Measurements from ENCODE around the gene HIP1R. TPM values are rescaled to one million over a fixed set of nuclear protein-coding genes. Genes with fewer than 3 reads are reported as not detected.
"Not testable (repeated sequence)": the region's sequence is repeated elsewhere in the genome, so short reads cannot be mapped to it uniquely, and the experiment has no call there.

The HIP1R gene
- total RNA-seq, 1 experiment from 2014 or later = 64.1 TPM

DNA sequence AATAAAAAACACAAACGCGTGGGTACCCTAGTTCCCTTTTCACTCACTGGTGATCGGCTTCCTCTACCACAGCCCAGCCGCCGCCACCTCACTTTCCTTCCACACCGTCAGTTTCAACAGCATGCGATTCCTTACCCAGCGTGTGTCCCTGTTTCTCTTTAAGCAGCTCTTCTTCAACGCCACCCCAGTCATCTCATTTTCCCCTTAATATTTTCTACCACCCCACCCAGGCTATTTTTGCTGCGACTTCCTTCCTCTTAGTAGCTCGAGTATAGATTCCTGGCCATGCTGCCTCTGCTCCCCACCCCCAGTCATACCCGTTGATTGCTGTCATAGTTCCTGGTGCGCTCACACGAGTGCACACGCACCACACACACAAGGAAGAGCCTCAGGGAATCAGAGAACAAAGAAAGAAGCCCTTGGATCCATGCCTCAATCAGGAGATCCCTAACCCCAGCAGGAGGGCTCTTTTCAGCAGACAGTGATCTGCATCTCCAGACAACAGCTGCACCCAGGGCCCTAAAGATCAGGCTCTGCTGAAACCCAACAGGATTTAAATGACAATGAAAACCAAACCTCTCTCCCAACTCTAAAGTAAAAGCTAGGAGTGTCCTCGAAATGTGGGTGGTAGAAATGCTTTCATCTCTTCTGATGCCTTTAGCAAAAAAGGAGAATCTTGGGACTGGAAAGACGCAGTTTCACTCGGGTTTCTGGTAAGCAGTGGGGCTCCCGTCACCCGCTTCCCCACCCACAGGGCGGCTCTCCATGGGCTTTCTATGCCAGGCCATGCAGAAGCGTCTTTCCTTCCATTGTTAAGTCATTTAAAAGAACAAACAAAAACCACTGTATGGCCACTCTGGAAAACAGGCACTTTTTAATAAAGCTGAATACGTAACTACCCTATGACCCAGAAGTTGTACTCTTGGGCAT is 36.9 kb downstream of the HIP1R start:
- DNase-seq (ENCODE audit: extremely low read depth, low read depth) = no peak

DNA sequence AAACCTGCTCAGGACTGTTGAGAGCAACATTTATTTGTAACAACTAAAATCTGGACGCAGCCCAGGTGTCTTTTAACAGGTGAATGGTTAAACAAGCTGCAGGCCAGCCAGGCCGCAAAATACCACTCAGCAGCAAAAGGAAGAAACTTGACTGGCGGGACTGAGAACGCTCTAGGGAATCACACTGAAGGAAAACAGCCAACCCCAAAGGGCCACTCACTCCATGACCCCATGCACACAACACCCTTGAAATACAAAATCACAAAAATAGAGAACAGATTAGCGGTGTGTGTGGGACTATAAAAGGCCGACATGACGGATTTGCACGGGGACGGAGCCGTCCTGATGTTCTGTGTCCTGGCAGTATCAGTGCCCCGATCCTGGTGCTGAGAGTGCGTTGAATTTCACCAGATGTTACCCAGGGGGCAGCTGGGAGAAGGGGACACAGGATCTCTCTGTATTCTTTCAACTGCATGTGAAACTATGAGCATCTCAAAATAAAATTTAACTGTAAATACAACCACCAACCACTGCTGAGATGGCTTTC is 37.6 kb downstream of the HIP1R start:
- no peak for DNase-seq (ENCODE audit: extremely low read depth, low read depth)

DNA sequence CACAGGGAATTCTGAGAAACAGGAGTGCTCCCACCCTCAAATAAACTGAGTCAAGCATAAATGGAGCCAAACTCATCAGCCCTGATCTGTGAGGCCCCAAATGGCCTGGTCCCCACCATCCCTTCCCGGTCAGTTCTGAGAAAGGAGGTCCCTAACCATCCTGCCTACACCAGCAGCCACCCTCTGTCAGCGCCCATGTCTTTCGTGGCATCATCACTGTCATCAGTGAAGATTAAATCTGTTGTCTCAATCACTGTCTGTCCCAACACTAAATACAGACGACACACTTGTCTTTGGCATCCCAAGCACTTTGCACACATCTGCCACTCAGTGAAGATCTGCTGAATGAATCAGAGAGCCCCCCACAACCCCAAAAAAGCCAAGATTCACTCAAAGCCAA is 38.3 kb downstream of the HIP1R start:
- no peak for DNase-seq (ENCODE audit: extremely low read depth, low read depth)

DNA sequence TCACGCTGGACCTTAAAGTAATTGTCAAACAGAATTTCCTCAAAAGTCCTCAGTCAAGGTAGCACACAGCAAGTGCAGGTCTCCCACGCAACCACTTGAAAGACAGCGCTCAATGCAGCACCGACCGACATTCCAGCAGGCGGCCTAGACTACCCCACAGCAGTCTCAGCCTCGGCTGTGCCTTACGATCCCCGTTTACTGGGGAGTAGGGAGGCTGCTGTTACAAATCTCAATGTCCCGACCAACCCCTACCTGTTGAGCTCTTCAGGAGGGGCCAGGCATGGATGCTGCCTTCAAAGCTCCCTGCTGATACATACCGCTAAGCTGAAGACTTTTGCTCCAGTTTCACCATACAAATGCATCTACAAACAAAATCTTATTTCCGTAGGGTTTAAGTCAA is 38.8 kb downstream of the HIP1R start:
- no peak for DNase-seq (ENCODE audit: extremely low read depth, low read depth)

DNA sequence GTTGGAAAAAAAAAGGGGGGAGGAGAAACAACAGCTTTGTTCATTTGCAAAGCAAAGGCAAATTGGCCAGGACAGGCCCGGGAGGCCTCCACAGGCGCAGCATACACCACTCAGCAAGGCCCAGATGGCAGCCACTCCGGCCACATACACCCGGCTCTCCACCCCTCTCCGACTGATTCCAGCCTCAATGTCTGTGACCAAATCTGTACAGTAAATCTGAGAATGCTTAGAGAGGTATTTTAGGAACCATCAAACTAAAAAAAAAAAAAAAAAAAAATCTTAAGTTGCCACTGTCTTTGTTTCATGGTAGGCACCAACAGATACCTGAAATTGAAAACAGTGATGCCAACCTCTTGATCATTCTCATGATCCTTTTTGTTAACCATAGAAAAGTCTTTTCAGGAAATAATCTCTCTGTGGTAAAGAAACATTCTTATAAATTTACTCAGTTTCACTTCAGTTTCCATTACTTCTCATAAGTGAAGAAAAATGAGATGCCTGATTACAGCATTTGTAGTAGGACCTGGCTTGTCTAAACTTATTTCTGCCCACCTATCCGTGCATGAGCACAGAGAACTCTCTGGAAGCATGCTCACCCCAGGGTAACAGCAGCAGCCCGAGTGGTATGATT is 40.4 kb downstream of the HIP1R start:
- DNase-seq (ENCODE audit: extremely low read depth, low read depth) = no peak

DNA sequence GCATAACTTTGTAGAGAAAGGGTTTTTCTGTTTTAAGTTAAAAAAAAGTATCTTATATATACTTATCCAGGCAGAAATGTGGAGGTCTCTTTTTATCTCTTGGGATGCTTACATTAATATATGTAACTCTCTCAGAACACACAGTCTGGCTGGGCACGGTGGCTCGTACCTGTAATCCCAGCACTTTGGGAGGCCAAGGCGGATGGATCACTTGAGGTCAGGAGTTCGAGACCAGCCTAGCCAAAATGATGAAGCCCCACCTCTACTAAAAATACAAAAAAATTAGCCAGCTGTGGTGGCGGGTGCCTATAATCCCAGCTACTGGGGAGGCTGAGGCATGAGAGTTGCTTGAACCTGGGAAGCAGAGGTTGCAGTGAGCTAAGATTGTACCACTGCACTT is 41.0 kb downstream of the HIP1R start:
- DNase-seq (ENCODE audit: extremely low read depth, low read depth) = not testable (repeated sequence)

DNA sequence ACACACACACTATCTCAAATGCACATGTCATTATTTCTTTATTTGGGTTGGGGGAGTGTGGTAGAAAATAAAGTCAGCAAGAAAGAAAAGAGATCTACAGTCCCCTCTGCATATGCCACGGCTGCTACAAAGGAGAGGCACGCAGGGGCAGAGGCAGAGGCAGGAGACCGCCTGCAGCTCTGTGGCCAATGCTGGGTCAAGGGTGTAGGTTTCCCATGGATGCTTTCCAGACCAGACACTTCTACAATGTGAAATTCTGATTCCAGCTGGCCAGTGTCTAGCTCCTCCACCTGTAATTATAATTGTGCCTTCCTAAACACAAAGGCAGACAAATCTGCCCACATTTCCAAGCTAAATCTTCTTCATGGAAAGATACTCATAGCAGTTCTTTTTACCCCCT is 41.5 kb downstream of the HIP1R start:
- DNase-seq (ENCODE audit: extremely low read depth, low read depth) = no peak

DNA sequence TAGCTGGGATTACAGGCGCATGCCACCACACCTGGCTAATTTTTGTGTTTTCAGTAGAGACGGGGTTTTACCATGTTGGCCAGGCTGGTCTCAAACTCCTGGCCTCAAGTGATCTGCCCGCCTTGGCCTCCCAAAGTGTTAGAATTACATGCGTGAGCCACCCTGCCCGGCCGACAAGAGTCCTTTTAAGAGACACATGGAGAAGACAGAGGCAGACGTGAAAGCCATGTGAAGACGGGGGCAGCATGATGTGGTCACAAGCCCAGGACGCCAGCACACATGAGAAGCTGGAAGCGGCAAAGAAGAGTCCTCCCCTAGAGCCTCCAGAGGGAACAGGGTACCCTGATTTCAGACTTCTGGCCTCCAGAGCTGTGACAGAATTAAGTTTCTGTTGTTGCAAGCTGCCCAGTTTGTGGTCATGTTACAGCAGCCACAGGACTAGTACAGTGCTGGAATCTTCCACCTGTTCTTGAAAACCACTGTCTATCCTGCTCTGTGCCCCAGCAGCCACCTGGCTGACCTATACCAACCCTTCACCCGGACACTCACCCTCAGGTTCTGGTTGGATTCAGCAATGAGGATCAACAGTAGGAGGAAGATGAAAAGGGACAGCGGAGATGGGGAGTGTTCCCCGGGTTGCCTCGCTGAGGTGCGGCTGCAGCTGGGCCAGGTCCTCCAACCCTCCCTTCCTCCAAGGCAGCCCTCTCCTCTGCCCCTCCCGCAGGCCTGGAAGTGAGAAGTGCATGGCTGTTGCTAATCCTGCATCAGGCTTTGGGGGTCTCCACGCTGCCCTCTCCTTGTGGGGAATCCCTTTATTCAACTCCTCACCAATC is 43.7 kb downstream of the HIP1R start:
- DNase-seq (ENCODE audit: extremely low read depth, low read depth) = no peak

DNA sequence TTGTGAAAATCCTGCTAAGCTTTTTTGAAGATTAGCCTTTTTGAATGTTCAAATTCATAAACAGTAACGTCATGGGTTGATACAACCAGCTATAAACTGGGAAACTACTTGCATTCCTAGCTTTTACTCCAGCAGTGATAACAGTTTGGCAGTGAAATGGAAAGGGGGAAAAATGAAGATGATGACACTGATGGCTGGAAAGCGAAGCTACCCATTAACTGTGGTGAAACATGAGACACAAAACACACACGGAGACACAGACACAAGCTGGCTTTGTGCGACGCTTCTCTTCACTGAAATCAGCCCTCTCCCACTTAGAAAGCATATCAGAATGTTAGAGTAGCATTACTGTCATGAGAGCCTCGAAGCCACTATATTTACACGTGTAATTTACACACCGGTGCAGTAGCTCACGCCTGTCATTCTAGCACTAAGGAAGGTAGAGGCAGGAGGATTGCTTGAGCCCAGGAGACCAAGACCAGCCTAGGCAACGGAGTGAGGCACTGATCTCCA is 45.0 kb downstream of the HIP1R start:
- no peak for DNase-seq (ENCODE audit: extremely low read depth, low read depth)

DNA sequence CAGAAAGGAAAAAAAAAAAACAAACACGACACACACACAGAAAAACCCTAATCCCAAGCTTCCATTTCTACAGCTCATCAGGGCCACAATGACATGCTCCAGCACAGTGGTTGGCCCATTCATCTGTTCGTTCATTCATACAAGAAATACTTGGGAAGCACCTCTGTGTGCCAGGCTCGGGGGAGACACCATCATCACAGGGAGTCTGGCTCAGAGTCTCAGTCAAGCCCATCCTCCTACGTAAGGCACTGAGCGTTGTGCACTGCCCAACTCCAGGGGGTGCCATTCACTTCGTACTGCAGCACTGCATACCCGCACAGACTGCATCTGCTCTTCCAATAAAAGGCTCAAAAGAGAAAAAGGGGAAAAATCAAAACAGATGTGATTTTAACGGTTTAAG is 45.4 kb downstream of the HIP1R start:
- DNase-seq (ENCODE audit: extremely low read depth, low read depth) = no peak

DNA sequence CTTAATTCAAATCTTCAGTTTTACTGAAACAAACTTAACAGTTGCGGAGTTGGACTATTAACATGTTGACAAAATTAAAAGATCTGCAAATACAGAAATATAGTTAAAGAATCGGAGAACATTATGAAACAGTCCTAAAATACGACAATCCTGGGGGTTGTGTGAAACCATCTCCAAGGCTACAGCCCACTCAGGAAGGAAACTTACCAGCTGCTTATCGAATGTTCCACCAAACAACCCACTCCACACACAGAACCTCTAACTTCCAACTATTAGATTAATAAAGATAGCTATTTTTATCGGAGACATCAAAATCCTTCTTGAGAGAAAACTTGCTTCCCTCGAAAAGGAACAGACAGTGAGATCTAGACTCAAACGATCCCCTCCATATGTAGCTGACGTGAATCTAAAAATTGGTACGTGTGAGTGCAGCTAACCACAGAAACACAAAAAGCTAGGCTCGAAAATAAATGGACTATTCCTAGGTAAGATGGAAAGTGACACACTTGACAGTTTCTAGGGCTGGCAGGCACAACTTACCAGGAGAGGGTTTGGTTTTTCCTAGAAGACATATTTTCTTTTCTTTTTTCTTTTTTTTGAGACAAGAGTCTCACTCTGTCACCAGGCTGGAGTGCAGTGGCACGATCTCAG is 47.8 kb downstream of the HIP1R start:
- no peak for DNase-seq (ENCODE audit: extremely low read depth, low read depth)

DNA sequence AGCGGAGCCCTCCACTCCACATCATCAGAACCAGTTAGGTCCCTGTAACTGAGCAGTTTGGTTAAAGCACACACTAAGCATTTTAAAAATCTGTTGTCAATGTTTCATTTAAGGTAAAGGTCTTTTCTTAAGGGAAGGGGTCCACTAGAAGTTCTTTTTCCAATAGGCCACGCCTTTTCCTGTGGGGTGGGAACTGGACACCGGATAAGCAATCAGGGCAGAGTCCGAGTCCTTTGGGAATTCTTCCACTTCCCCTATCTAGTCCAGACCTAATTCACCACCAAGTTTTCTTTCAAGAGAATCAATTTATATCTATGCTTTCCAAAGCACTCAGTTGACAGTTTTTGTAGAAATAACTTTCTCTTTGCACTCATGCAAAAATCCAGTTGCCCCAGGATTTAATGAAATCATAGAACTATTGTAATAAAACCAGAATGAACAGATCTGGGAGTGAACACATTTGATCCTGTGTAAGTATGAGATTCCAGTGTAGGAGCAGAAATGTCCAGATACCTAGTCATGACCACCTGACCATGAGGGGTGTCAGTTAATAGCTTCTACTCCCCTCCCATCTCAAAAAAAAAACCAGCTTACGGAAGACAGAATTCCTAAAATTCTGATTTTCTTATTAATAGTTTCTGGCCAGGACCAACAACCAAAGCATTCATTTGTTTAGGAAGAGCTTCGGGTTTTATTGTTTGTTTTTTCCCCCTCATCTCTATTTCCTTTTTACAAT is 49.0 kb downstream of the HIP1R start:
- no peak for DNase-seq (ENCODE audit: extremely low read depth, low read depth)

DNA sequence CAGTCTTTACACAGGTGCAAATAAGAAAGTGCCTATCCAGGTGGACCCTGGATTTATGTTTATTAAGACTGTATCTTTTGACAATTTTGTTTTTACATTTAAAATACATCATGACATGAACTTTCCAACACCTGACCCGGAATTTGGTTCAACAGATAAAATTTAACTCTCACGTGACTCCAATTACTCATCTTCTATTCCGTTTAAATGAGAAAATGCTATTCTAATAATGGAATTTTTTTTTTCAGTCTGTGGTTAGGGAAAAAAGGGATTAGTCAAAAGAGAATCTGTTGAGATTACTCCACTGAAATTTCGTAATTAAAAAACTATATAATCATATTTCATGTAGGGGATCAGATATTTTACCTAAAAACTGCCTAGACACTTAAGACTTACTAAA is 49.6 kb downstream of the HIP1R start:
- no peak for DNase-seq (ENCODE audit: extremely low read depth, low read depth)

DNA sequence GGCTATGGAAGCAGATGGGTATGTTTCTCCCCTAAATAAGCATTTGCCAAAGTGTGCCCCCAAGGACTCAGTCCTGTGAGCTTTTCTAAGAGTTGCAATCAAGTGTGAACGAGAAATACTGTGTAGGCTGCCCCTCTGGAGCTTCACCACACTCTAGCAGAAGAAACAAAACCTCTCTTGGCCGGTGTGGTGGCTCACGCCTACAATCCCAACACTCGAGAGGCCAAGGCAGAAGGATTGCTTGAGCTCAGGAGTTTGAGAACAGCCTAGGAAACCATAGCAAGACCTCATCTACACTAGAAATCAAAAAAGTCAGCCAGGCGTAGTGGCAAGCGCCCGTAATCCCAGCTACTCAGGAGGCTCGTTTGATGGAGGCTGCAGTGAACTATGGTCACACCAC is 50.9 kb downstream of the HIP1R start:
- DNase-seq (ENCODE audit: extremely low read depth, low read depth) = no peak

DNA sequence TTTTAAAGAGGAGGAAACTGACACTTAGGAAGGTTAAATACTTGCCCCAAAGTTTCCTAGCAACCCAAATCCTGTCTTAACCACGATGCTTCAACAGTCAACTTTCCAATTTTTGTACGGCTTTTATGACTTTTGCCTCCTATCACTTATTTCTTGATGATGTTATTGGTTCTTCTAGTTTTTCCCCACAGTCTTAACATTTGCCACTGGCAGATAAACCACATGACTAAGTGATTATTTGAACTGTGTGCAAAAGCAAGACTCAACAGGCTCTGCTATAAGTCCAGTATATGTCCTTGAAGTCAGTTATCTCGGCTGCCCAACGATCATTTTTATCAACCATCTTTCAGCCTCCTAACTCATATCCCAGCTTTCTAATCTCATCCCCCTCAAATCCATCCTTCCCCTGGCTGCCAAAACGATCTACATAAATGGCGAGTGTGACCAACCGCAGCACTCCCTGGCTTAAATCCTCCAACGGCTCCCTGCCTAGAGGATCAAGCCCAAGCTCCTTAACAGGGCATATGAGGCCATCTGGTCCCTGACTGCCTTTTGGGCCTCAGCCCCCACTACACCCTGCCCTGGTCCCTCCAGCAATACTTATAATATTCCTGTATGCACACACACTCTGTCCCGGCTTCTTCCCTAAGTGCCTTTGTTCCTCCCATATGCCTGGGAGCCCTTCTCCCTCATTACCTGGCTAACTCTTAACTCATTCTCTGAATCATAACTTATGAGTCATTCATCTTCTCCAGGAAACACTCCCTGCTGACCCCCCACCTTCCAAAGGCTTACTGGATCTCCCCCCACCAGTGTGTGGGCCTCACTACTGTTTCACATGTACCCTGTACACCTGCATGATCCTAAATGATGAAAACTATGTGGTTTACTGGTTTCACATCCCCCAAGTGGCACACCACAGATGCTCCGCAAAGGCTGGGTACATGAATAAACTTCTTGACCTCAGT is 51.9 kb downstream of the HIP1R start:
- no peak for DNase-seq (ENCODE audit: extremely low read depth, low read depth)

DNA sequence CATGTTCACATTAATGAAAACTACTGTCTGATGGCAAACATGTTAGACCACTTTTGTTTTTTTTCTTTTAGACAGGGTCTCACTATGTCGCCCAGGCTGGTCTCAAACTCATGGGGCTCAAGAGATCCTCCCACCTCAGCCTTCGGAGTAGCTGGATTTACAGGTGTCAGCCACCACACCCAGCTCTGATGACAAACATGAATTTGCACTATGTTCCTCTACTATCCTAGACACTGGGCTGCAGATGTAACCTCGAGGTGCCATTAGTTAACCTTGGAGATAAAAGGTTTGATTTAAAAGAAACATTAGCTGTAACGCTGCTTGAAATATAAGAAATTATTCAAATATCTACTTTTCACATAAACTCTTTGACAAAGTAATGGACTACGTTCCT is 52.6 kb downstream of the HIP1R start:
- no peak for DNase-seq (ENCODE audit: extremely low read depth, low read depth)

DNA sequence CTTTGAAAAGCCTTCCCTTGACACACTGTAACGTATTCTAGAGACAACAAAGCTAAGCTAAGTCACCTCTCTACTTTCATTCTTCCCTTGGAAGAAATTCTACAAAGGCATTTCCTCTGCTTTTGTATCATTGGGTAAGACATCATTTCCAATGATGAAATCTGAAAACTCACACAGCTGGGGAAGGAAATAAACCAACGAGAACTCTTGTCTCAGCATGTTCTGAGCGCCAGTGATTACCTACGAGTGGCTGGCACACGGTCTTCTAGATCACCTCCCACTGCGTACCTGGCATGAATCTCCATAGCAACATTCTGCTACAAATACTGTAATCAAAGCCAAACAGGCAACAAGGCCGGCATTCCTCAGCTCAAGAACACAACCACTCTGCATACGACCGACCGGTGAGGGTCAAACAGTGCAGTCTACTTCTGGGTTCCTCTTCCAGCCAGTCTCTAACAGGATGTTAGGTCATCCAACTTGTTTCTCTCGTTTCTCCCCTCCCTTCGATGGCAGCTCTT is 53.0 kb downstream of the HIP1R start:
- DNase-seq (ENCODE audit: extremely low read depth, low read depth) = no peak
